Measurements from ENCODE around the gene KCNQ1OT1.

DNA sequence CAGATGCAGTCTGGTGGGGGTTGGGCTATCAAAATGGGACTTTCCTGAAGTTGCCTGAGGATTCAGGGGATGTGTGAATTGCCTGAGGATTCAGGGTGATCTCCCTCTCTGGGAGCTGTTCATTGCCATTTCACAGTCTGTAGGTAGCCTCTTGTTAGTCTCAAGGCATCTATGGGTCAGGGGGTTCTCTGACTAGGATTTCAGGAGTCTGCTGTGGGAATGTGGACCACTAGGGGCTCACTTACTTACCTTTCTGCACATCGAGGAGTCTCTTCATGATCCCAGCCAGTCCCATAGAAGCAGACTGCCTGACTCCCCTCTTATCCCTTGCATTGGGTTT lies 54.0 kb downstream of the KCNQ1OT1 start:
- no peak for TF ChIP-seq CTCF (IDR thresholded peaks at IDR 0.05)
- no peak for TF ChIP-seq EZH2 (IDR thresholded peaks at IDR 0.05)
- no peak for TF ChIP-seq EZH2phosphoT487 (IDR thresholded peaks at IDR 0.05)
